HG02840 (cell line): ENCODE results near the gene KLHL42.
"Not testable (repeated sequence)": the region's sequence is repeated elsewhere in the genome, so short reads cannot be mapped to it uniquely, and the experiment has no call there.

Source experiments
- ATAC-seq: cut with Tn5 transposase; IDR thresholded peaks from one replicate; pipeline ENCODE4 v1.9.1; 2021; ENCODE audit warnings: mild to moderate bottlenecking, moderate library complexity, moderate number of reproducible peaks; ENCODE audit not compliant: unreplicated experiment, low FRiP score

Gene KLHL42

DNA sequence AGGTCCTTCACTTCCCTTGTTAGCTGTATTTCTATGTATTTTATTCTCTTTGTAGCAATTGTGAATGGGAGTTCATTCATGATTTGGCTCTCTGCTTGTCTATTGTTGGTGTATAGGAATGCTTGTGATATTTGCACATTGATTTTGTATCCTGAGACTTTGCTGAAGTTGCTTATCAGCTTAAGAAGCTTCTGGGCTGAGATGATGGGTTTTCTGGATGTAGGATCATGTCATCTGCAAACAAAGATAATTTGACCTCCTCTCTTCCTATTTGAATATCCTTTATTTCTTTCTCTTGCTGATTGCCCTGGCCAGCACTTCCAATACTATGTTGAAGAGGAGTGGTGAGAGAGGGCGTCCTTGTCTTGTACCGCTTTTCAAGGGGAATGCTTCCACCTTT lies 67.3 kb downstream of the KLHL42 start:
- ATAC-seq, result not testable (repeated sequence)

DNA sequence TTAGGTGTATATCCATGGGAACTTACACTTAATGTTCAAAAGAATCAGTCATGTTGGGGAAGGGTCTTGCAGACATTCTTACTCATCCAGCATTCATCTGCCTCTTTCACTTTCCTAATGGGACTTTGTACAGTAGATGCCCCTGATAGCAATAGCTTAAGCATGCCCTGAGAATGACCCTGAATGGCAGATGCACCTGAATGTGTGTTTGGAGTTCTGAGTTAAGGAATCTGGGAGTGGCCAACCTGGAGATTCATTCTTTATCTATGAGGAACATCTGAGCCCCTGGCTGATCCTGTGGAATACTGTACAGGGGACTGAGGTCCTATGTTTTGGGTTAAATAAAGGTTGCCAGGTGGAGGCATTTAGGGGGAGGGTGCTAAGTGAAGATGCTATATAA lies 71.3 kb downstream of the KLHL42 start:
- ATAC-seq, result no peak

DNA sequence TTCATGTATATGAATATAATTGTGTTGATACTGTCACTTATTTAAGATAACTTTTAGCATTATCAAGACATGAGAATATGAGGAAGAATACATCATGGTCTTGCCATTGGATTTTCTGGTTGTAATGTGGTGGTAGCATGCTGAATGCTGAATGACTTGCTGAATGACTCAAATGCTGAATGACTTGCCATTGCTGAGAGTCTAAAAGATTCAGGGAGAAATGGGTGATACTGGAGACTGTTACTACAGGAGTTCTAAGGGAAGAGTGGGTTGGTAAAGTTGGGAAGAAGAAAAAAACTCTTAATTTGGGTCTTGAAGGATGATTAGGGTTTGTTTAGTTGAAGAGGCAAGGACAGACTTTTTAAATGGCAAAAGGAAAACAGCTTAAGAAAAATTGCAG lies 72.1 kb downstream of the KLHL42 start:
- no peak for ATAC-seq
